DMS53 treated with DMSO at 0.1 percent for 48 hours (cell line): ENCODE results near the gene CNTNAP5.

Experiments
- DNase-seq: peaks from one replicate; lab custom pipeline; 2025; ENCODE audit not compliant: unreplicated experiment; lab: John Stamatoyannopoulos, UW

Gene CNTNAP5

GRCh38 chr2:124776332-124776731 is 751.2 kb downstream of the CNTNAP5 start:
- DNase-seq, result no peak

- DNase-seq, result no peak
These were observed 753.0 kb downstream of the CNTNAP5 start for GRCh38 chr2:124778076-124778475.

- DNase-seq, result no peak
These were observed 771.6 kb downstream of the CNTNAP5 start for GRCh38 chr2:124796647-124797046.

GRCh38 chr2:124797049-124797448 is 772.0 kb downstream of the CNTNAP5 start:
- DNase-seq, result no peak

- DNase-seq, result no peak
These were observed 773.5 kb downstream of the CNTNAP5 start for GRCh38 chr2:124798551-124798950.

GRCh38 chr2:124804014-124804940 is 779.2 kb downstream of the CNTNAP5 start:
- DNase-seq, result peak; percentile 59

- DNase-seq, result no peak
These were observed 780.0 kb downstream of the CNTNAP5 start for GRCh38 chr2:124805060-124805459.

- DNase-seq, result peak; percentile 38
These were observed 785.0 kb downstream of the CNTNAP5 start for GRCh38 chr2:124810132-124810531.

- no peak for DNase-seq
These were observed 790.1 kb downstream of the CNTNAP5 start for GRCh38 chr2:124814968-124815745.

- no peak for DNase-seq
These were observed 790.9 kb downstream of the CNTNAP5 start for GRCh38 chr2:124816007-124816406.

GRCh38 chr2:124822516-124822915 is 797.4 kb downstream of the CNTNAP5 start:
- peak; percentile 80 for DNase-seq

GRCh38 chr2:124824441-124824840 is 799.4 kb downstream of the CNTNAP5 start:
- no peak for DNase-seq

GRCh38 chr2:124832521-124832920 is 807.4 kb downstream of the CNTNAP5 start:
- no peak for DNase-seq

- DNase-seq, result no peak
These were observed 809.2 kb downstream of the CNTNAP5 start for GRCh38 chr2:124834331-124834730.

GRCh38 chr2:124835331-124835730 is 810.2 kb downstream of the CNTNAP5 start:
- no peak for DNase-seq

GRCh38 chr2:124836416-124836815 is 811.3 kb downstream of the CNTNAP5 start:
- no peak for DNase-seq

GRCh38 chr2:124837496-124837895 is 812.4 kb downstream of the CNTNAP5 start:
- DNase-seq, result no peak

- DNase-seq, result no peak
These were observed 813.3 kb downstream of the CNTNAP5 start for GRCh38 chr2:124838406-124838805.

GRCh38 chr2:124867247-124867646 is 842.2 kb downstream of the CNTNAP5 start:
- no peak for DNase-seq

- DNase-seq, result no peak
These were observed 849.1 kb downstream of the CNTNAP5 start for GRCh38 chr2:124874219-124874618.

GRCh38 chr2:124874676-124875075 is 849.6 kb downstream of the CNTNAP5 start:
- no peak for DNase-seq
